SH-SY5Y (cell line): ENCODE measurements around the gene IFT88.

Experiments used
- GATA2 ChIP-seq: IDR thresholded peaks from 2 replicates; pipeline ENCODE4 v1.6.1; 2011; ENCODE audit warnings: mild to moderate bottlenecking, low read depth, low read length
- GATA3 ChIP-seq: IDR thresholded peaks from 2 replicates; pipeline ENCODE4 v1.6.1; 2011; ENCODE audit warnings: low read depth, mild to moderate bottlenecking, low read length, moderate library complexity

- no peak for TF ChIP-seq GATA2
- TF ChIP-seq GATA3: no peak
Measured at GRCh38 chr13:20664351-20664750, 97.4 kb downstream of the IFT88 start.
